Fibroblast of the aortic adventitia (primary cell): ENCODE measurements around the gene SUSD1. TPM values are rescaled to one million over a fixed set of nuclear protein-coding genes. Genes with fewer than 3 reads are reported as not detected.
"Not testable (repeated sequence)": the region's sequence is repeated elsewhere in the genome, so short reads cannot be mapped to it uniquely, and the experiment has no call there.

Experiments
- DNase-seq: peaks from one replicate; pipeline ENCODE4 v3.0.0-alpha.2; 2010; ENCODE audit warnings: low read depth
- H3K4me3 ChIP-seq: 2 replicates; pipeline ENCODE4 v1.5.1; 2011; ENCODE audit warnings: low read depth, mild to moderate bottlenecking, control low read depth, low read length, moderate library complexity
- total RNA-seq: library from RNA; depleted of rRNA; stranded (reverse); fragments of >200 nt; gene quantifications from 2 replicates; pipeline ENCODE4 v1.2.3, GENCODE V29; 2012; ENCODE audit warnings: low replicate concordance
- TF ChIP-seq, protein P1 (sequence below): IDR thresholded peaks from 2 replicates; pipeline ENCODE4 v1.5.1; 2011; ENCODE audit warnings: mild to moderate bottlenecking, low read length, control low read depth, inconsistent platforms; ENCODE audit not compliant: insufficient read depth

SUSD1 gene
- total RNA-seq, 1 donor, result 16.4 TPM

DNA sequence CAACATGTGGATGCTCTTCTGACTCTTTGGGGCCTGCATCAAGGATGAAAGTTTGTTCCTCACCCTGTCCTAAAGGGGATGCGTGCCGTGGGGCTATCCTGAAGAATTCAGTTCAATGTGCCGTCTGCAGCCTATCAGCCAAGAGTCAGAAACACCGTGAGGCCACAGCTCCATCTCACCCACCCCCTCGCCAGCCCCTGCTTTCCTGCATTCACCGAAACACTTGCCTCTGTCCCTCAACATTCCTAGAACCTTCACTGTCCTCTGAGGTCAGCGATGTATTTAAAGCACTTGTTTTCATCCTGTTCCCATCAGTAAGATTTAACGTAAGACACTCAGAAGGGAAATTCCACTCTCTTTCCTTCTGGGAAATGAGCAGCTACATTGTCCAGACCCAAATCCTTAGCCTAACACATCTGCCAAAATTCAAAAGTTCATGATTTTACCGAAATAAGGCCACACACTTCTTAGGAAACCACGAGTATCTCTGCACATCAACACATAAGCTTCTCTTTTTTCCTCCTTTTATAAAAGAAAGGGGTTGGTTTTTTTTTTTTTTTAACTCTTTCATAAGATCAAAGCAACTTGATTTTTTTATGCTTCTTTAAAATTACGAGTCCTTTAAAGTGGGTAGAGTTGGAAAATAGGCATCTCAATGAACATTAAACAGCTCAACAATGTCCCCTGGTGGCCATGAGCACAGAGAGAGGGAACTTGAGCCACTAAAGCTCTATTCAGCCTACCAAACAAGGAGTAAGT is 100.7 kb downstream of the SUSD1 start:
- peak overlapping the region; percentile 13 for H3K4me3 ChIP-seq
- TF ChIP-seq, protein P1, sequence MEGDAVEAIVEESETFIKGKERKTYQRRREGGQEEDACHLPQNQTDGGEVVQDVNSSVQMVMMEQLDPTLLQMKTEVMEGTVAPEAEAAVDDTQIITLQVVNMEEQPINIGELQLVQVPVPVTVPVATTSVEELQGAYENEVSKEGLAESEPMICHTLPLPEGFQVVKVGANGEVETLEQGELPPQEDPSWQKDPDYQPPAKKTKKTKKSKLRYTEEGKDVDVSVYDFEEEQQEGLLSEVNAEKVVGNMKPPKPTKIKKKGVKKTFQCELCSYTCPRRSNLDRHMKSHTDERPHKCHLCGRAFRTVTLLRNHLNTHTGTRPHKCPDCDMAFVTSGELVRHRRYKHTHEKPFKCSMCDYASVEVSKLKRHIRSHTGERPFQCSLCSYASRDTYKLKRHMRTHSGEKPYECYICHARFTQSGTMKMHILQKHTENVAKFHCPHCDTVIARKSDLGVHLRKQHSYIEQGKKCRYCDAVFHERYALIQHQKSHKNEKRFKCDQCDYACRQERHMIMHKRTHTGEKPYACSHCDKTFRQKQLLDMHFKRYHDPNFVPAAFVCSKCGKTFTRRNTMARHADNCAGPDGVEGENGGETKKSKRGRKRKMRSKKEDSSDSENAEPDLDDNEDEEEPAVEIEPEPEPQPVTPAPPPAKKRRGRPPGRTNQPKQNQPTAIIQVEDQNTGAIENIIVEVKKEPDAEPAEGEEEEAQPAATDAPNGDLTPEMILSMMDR, result peak; percentile 96
- DNase-seq, result peak; percentile 100

DNA sequence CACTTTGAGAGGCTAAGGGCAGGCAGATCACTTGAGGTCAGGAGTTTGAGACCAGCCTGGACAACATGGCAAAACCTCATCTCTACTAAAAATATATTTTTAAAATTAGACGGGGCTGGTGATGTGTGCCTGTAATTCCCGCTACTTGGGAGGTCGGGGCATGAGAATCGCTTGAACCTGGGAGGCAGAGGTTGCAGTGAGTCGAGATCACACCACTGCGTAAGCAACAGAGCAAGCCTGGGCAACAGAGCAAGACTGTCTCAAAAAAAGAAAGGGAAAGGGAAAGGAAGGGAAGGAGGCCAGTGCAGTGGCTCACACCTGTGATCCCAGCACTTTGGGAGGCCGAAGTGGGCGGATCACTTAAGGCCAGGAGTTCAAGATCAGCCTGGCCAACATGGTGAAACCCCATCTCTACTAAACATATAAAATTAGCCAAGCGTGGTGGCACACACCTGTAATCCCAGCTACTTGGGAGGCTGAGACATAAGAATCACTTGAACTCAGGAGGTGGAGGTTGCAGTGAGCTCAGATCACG is 101.4 kb downstream of the SUSD1 start:
- H3K4me3 ChIP-seq, DNase-seq: not testable (repeated sequence)

DNA sequence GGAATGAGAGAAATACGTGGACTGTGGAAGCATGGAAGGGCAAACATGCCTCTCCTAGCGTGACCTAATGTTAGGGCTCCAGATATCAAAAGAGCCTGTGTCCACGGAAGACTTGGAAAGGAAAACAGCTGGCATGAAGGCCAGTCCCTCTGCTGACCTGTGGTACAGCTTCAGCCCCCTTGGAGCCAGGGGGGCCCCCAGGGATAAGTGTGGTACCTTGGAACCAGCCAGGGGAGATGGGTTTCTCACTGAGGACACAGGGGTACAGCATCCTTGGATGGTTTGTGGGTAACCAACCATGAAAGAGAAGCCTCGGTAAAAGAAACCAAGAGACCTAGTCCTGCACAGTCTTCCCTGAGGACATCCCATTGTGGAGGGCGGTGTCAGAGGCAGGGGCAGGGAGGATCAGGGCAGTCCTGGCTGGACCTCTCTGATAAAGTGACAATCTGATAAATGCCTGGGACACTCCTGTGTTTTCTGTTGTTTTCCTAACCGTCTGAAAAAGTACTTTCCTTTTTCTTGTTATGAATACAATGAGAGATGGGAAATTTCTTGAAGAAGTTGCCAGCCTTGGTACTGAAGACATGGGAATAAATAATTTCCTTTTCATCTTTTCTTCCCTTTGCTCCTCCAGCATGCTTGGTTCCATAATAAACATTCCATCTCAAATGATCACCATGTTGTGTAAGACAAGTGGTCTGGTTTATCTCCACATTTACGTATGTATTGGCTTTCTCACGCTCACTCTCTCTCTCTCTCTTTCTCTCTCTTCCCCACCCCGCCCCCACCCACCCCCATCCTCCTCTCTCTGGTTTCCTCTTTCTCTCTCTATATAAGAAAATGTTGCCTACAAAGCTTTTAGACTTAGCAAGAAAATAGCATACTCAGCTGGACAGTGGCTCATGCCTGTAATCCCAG is 102.1 kb downstream of the SUSD1 start:
- TF ChIP-seq, protein P1, result no peak
- H3K4me3 ChIP-seq, result peak overlapping the region; percentile 11
- peak; percentile 99 for DNase-seq

DNA sequence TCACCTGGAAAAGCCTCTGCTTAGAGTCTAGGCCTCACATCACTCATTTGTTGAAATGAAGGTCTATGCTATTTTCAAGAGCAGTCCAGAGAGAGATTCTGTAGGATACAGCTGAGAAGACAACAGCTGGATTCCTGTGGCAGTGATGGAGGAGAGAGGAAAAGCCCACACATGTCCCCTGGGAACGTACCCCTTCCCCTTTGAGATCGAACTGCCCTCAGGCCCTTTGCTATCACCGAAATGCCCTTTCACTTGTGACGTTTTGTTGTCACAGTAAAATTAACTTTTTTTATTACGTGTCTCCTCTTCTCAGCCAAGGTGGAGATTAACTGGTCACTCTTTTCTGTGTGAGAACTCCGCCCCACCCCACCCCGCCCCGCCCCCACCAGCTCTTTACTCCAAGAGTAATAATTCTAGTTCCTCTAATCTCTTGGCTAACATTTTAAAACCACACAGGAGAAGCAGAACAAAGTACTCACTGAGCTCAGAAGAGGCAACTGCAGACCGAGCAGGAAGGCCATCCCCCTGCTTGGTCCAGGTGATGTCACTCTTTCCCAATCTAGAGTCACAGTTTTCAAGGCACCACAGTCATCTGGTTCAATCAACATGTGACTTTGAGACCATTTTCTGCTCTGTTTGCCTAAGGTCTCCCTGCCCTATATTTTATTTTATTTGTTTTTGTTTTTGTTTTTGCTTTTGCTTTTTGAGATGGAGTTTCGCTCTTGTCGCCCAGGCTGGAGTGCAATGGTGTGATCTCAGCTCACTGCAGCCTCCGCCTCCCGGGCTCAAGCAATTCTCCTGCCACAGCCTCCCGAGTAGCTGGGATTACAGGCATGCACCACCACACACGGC is 105.6 kb downstream of the SUSD1 start:
- TF ChIP-seq, protein P1, result no peak
- no peak for DNase-seq

GRCh38 chr9:112065806-112066606 is 109.1 kb downstream of the SUSD1 start:
- TF ChIP-seq, protein P1, result no peak
- peak; percentile 98 for DNase-seq
- no peak overlapping the region for H3K4me3 ChIP-seq

More for the DNA sequence above, 105.6 kb downstream of the SUSD1 start:
- no peak overlapping the region for H3K4me3 ChIP-seq

DNA sequence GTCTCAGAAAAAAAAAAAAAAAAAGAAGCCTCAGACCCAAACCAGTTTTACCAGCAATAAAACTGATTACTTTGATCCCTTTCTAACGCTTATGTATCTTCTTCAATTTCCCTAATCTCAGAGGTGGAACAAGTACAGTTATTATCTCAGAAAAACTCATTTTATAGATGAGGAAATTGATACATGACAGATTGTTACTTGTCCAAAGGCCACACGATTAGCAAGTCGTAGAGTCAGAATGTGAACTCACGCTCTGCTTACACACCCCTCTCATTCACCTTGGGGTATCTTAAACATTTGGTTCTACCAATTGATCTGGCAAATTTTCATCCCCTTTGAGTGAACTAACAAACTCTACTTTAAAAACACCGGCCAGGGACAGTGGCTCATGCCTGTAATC is 110.2 kb downstream of the SUSD1 start:
- TF ChIP-seq, protein P1, result no peak
- no peak for DNase-seq
- H3K4me3 ChIP-seq, result no peak overlapping the region
